ENCODE results near the gene RADIL. TPM values are rescaled to one million over a fixed set of nuclear protein-coding genes. Genes with fewer than 3 reads are reported as not detected.
A peak's percentile ranks its signal among the peaks of the same experiment; 100 is the strongest.

RADIL gene
- total and polyA plus RNA-seq, 9 of the 15 experiments (the other 6 are each of a cell fraction or from before 2014, with no cell fraction given) = 0.06 to 8.1 (median 1.9) TPM; not detected in 1

DNA sequence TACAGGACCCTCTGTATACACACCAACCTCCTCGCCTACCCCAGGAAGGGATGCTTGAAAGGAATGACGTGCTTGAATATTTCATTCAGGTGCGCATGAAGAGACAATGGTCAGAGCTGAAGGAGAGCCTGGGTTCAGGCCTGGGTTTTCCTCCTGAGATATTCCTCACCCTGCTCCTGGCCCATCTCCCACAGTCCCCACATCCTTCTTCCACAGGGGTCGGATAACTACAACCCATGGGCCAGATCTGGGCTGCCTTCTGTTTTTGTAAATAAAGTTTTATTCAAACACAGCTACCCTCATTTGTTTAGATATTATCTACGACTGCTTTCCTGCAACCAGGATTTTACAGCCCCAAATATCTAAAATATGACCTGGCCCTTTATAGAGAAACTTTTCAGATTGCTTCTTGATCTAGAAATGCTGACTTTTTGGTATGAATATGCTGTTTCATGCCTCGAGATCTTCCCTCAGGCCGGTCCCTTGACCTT is 1.8 kb upstream of the RADIL start:
- H3K9me1 ChIP-seq (ENCODE audit: control insufficient read depth, insufficient read depth, low read length) = no peaks in the 10 kb centered on the region
- no peak overlapping the region for H3K27ac ChIP-seq (ENCODE audit: extremely low read depth, low read depth, low read length)
- H3K9me3 ChIP-seq (replicated peaks; ENCODE audit: control insufficient read depth, insufficient read depth, low read depth, low read length) = no peaks in the 10 kb centered on the region; the same call in 1 of the 2 replicates
- no peak for FAIRE-seq
- DNase-seq (ENCODE audit: extremely low read depth in 1 of 4, low spot score in 3 of 4) = no peak
- H2AFZ ChIP-seq (ENCODE audit: low read depth, low read length) = 0 out of 2 replicates have a peak overlapping the region, but pooled peaks have one; percentile 19
- intact Hi-C loops (cut with micrococcal nuclease) = loop anchor here (10.0 kb wide), 2 partner anchors 91 to 271 kb away; no protein-coding TSS in a partner anchor
- no peak overlapping the region for H3K4me2 ChIP-seq (ENCODE audit: insufficient read depth, low read length)
- no peaks in the 10 kb centered on the region for H3K36me3 ChIP-seq (ENCODE audit: control insufficient read depth, insufficient read depth, low read length)
- H3K79me2 ChIP-seq (ENCODE audit: control insufficient read depth, insufficient read depth, low read length) = peaks cover 4% of the 10 kb centered on the region; the same call in 2 of the 3 replicates
- H3K9ac ChIP-seq (ENCODE audit: insufficient read depth in 1 of 2, low read depth in 2 of 2, low read length in 2 of 2) = no peak overlapping the region
- peaks cover 0 to 6% of the 10 kb centered on the region in 2 experiments; a peak in 2 of 5 replicates for H3K27me3 ChIP-seq (ENCODE audit: control insufficient read depth in 2 of 2, insufficient read depth in 2 of 2, low read length in 2 of 2)
- no peaks in the 10 kb centered on the region for H4K20me1 ChIP-seq (replicated peaks; ENCODE audit: control insufficient read depth, insufficient read depth, low read length)
- 45% methylated on average over 7 of the region's 7 CpGs for WGBS (ENCODE audit: insufficient coverage, low coverage, missing lambda C conversion rate)
- ChIA-PET POLR2A (interaction anchor here (0.6 kb wide), 1 partner anchor 10 kb away, joined by 3 read pairs; no protein-coding TSS in a partner anchor), CTCF (ENCODE audit: low intra/inter-chr PET ratio) (interaction anchor here (3.2 kb wide), 1 partner anchor 88 kb away, joined by 13 read pairs; no protein-coding TSS in a partner anchor)
- H3K4me1 ChIP-seq (replicated peaks in 1 of 2; ENCODE audit: control insufficient read depth in 2 of 2, insufficient read depth in 2 of 2, low read length in 2 of 2) = peaks cover 9 to 18% of the 10 kb centered on the region in 2 experiments
- TF ChIP-seq ZNF436 (CRISPR knock-in tag; IDR thresholded peaks at IDR 0.05) (no peak), CBX2 (IDR thresholded peaks at IDR 0.05; ENCODE audit: insufficient read depth, low read length, poor library complexity, severe bottlenecking) (no peak), ZNF224 (CRISPR knock-in tag; IDR thresholded peaks at IDR 0.05) (no peak), ZNF785 (CRISPR knock-in tag; IDR thresholded peaks at IDR 0.05) (no peak), ZBTB40 (IDR thresholded peaks at IDR 0.05) (peak; percentile 93), ZBTB40 (CRISPR knock-in tag; IDR thresholded peaks at IDR 0.05) (peak; percentile 78), TFAM (CRISPR knock-in tag; conservative IDR thresholded peaks at IDR 0.05) (no peak), ZNF764 (CRISPR knock-in tag; IDR thresholded peaks at IDR 0.05; ENCODE audit: low read depth) (no peak)
- TF ChIP-seq, protein P1, sequence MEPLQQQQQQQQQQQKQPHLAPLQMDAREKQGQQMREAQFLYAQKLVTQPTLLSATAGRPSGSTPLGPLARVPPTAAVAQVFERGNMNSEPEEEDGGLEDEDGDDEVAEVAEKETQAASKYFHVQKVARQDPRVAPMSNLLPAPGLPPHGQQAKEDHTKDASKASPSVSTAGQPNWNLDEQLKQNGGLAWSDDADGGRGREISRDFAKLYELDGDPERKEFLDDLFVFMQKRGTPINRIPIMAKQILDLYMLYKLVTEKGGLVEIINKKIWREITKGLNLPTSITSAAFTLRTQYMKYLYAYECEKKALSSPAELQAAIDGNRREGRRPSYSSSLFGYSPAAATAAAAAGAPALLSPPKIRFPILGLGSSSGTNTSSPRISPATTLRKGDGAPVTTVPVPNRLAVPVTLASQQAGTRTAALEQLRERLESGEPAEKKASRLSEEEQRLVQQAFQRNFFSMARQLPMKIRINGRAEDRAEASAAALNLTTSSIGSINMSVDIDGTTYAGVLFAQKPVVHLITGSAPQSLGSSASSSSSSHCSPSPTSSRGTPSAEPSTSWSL (CRISPR knock-in tag; IDR thresholded peaks at IDR 0.05; ENCODE audit: borderline replicate concordance) = no peak
- no peak for ATAC-seq
- H3K4me3 ChIP-seq = no peak overlapping the region
- no TSS peak for BruUV-seq (replicated peaks)
- in situ Hi-C loops (cut with MboI) = no loop called here
